GM19193 (cell line): Measurements from ENCODE around the gene TSPAN13.

Experiments
- POLR2A ChIP-seq: IDR thresholded peaks from 4 replicates; pipeline ENCODE4 v1.6.1; 2011; ENCODE audit not compliant: insufficient read depth, insufficient read length; ENCODE audit errors: extremely low read depth

Gene TSPAN13

GRCh38 chr7:16753102-16753931 lies at the start of gene TSPAN13:
Gene TSPAN13, plus strand, starts transcription at chr7:16753755. Its CDS starts 213 bp downstream, at chr7:16753968.
- no peak for TF ChIP-seq POLR2A

- no peak for TF ChIP-seq POLR2A
Observed at GRCh38 chr7:16708511-16708910, 45.0 kb upstream of the TSPAN13 start.

- TF ChIP-seq POLR2A, result no peak
Observed at GRCh38 chr7:16708980-16709379, 44.6 kb upstream of the TSPAN13 start.

- no peak for TF ChIP-seq POLR2A
Observed at GRCh38 chr7:16710651-16711050, 42.9 kb upstream of the TSPAN13 start.

GRCh38 chr7:16711730-16712129 lies 41.8 kb upstream of the TSPAN13 start:
- no peak for TF ChIP-seq POLR2A

- no peak for TF ChIP-seq POLR2A
Observed at GRCh38 chr7:16712916-16713315, 40.6 kb upstream of the TSPAN13 start.

- no peak for TF ChIP-seq POLR2A
Observed at GRCh38 chr7:16715928-16716327, 37.6 kb upstream of the TSPAN13 start.

- TF ChIP-seq POLR2A, result no peak
Observed at GRCh38 chr7:16718111-16718656, 35.4 kb upstream of the TSPAN13 start.

GRCh38 chr7:16719699-16720098 lies 33.9 kb upstream of the TSPAN13 start:
- no peak for TF ChIP-seq POLR2A

GRCh38 chr7:16721541-16721940 lies 32.0 kb upstream of the TSPAN13 start:
- no peak for TF ChIP-seq POLR2A

GRCh38 chr7:16724344-16724743 lies 29.2 kb upstream of the TSPAN13 start:
- TF ChIP-seq POLR2A, result no peak

GRCh38 chr7:16726189-16726588 lies 27.4 kb upstream of the TSPAN13 start:
- TF ChIP-seq POLR2A, result no peak

GRCh38 chr7:16727736-16728135 lies 25.8 kb upstream of the TSPAN13 start:
- no peak for TF ChIP-seq POLR2A

- TF ChIP-seq POLR2A, result no peak
Observed at GRCh38 chr7:16728811-16729210, 24.7 kb upstream of the TSPAN13 start.

- no peak for TF ChIP-seq POLR2A
Observed at GRCh38 chr7:16729541-16729940, 24.0 kb upstream of the TSPAN13 start.

- no peak for TF ChIP-seq POLR2A
Observed at GRCh38 chr7:16730937-16731336, 22.6 kb upstream of the TSPAN13 start.
